Osteoblast (primary cell): ENCODE measurements around the gene HDAC1. TPM values are rescaled to one million over a fixed set of nuclear protein-coding genes. Genes with fewer than 3 reads are reported as not detected.

Experiments used
- DNase-seq: peaks from one replicate; pipeline ENCODE4 v3.0.0; 2011; ENCODE audit warnings: low spot score, mixed read lengths; ENCODE audit not compliant: insufficient read length; ENCODE audit errors: missing footprints
- H2AFZ ChIP-seq: 2 replicates; pipeline ENCODE4 v1.6.0; 2011; ENCODE audit warnings: mild to moderate bottlenecking, low read length
- H3K27ac ChIP-seq: 2 replicates; pipeline ENCODE4 v1.5.1; 2011; ENCODE audit warnings: mild to moderate bottlenecking, low read depth, low read length, moderate library complexity
- H3K27me3 ChIP-seq: 2 replicates; pipeline ENCODE4 v1.6.0; 2012; ENCODE audit warnings: mild to moderate bottlenecking, control low read depth, inconsistent platforms, low read length, moderate library complexity; ENCODE audit not compliant: insufficient read depth
- H3K36me3 ChIP-seq: 2 replicates; pipeline ENCODE4 v1.5.1; 2011; ENCODE audit warnings: mild to moderate bottlenecking, low read length, control low read depth, moderate library complexity; ENCODE audit not compliant: insufficient read depth
- H3K4me1 ChIP-seq: 2 replicates; pipeline ENCODE4 v1.5.1; 2011; ENCODE audit warnings: mild to moderate bottlenecking, low read length, control low read depth, moderate library complexity; ENCODE audit not compliant: insufficient read depth
- H3K4me2 ChIP-seq: 2 replicates; pipeline ENCODE4 v1.6.0; 2011; ENCODE audit warnings: mild to moderate bottlenecking, low read length; ENCODE audit not compliant: insufficient read depth
- H3K4me3 ChIP-seq: fragments of 200-600 bp; sonication (generic); 3 replicates; pipeline ENCODE4 v1.5.1; 2012; ENCODE audit warnings: mild to moderate bottlenecking, low read length, inconsistent platforms; ENCODE audit not compliant: insufficient read depth
- H3K79me2 ChIP-seq: 2 replicates; pipeline ENCODE4 v1.6.0; 2012; ENCODE audit warnings: mild to moderate bottlenecking, low read length, control low read depth, inconsistent platforms; ENCODE audit not compliant: insufficient read depth
- H3K9me3 ChIP-seq: 2 replicates; pipeline ENCODE4 v1.5.1; 2011; ENCODE audit warnings: low read depth, low read length, control low read depth
- H4K20me1 ChIP-seq: 2 replicates; pipeline ENCODE4 v1.6.0; 2012; ENCODE audit warnings: mild to moderate bottlenecking, low read length, control low read depth; ENCODE audit not compliant: insufficient read depth
- total RNA-seq: library from RNA; depleted of rRNA; stranded (reverse); fragments of >200 nt; gene quantifications from 2 replicates; pipeline ENCODE4 v1.2.3, GENCODE V29; 2012
- TF ChIP-seq, protein P1 (sequence below): IDR thresholded peaks from 2 replicates; pipeline ENCODE4 v1.5.1; 2011; ENCODE audit warnings: mild to moderate bottlenecking, low read depth, low read length, moderate library complexity; ENCODE audit errors: extremely low read depth

Gene HDAC1
- 44.5 and 46.6 TPM in 2 replicates for total RNA-seq

DNA sequence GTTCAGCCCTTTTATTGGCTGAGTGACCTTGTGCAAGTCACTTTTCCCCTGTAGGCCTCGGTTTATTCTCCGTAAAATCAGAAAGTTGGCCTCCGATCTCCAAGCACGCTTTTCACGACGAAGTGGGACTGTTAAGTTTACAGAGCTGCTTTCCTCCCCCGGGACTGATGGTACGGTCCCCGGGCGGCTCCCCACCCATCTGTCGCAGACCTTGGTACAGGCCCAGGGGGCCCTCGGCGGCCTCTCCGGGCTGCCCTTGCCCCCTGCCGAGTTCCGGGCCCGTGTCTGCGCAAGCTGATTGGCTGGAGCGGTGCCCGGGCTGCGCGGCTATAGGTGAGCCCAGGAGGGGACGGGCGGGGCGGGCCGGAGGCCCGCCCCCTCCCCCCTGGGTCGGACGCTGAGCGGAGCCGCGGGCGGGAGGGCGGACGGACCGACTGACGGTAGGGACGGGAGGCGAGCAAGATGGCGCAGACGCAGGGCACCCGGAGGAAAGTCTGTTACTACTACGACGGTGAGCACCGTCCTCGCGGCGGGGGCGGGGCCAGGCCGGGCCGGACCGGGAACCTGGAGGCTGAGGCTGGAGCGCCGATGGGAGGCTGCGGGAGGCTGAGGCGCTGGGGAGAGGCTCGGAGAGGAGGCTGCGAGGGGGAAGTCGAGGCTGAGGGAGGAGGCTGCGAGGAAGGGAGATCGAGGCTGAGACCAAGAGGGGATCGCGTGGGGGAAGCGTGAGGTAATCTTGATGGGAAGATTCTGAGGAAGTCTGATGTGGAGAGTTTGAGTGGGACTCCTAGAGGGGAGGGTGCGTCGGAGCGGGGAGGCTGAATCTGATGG is at the start of gene HDAC1:
HDAC1 (plus strand) TSS at position 376 of the 831 bp plus-strand sequence; CDS start at position 463, 87 bp downstream.
- no peaks in the 10 kb centered on the region for H3K9me3 ChIP-seq
- no peaks in the 10 kb centered on the region for H3K27me3 ChIP-seq
- peaks cover 37% of the 10 kb centered on the region for H3K79me2 ChIP-seq
- H3K27ac ChIP-seq = peak within 1 kb of the TSS; percentile 72
- H3K4me1 ChIP-seq = peaks cover 11% of the 10 kb centered on the region
- TF ChIP-seq, protein P1, sequence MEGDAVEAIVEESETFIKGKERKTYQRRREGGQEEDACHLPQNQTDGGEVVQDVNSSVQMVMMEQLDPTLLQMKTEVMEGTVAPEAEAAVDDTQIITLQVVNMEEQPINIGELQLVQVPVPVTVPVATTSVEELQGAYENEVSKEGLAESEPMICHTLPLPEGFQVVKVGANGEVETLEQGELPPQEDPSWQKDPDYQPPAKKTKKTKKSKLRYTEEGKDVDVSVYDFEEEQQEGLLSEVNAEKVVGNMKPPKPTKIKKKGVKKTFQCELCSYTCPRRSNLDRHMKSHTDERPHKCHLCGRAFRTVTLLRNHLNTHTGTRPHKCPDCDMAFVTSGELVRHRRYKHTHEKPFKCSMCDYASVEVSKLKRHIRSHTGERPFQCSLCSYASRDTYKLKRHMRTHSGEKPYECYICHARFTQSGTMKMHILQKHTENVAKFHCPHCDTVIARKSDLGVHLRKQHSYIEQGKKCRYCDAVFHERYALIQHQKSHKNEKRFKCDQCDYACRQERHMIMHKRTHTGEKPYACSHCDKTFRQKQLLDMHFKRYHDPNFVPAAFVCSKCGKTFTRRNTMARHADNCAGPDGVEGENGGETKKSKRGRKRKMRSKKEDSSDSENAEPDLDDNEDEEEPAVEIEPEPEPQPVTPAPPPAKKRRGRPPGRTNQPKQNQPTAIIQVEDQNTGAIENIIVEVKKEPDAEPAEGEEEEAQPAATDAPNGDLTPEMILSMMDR = no peak
- peaks cover 9% of the 10 kb centered on the region for H4K20me1 ChIP-seq
- peak; percentile 97 for DNase-seq
- peak within 1 kb of the TSS; percentile 98 for H3K4me3 ChIP-seq
- peak within 1 kb of the TSS; percentile 92 for H3K4me2 ChIP-seq
- H3K36me3 ChIP-seq = no peaks in the 10 kb centered on the region
- peak within 1 kb of the TSS; percentile 99 for H2AFZ ChIP-seq

DNA sequence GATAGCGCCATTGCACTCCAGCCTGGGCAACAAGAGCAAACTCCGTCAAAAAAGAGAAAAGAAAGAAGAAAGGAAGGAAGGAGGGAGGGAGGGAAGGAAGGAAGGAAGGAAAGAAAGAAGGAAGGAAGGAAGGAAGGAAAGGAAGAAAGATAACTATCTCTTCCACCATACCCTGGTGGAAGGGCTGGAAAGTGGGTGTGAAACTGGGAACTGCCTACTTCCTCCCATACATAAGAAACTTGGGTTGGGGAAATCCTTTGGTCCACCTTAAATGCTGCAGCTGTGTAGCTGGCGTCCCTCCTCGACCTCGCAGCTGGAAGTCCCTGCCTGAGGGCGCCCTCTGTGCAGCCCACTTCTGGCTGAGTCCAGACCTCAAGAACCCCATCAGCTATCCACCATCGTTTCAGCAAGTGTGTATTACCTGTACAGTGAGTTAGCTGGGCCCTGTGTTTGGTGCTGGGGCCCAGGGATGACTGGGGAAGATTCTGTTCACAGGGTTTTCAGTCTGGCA is 49.5 kb upstream of the HDAC1 start:
- Histone ChIP-seq H3K27me3 (no peaks in the 10 kb centered on the region), H3K4me3 (no peak overlapping the region), H3K36me3 (no peaks in the 10 kb centered on the region), H3K27ac (no peak overlapping the region), H3K79me2 (no peaks in the 10 kb centered on the region), H3K9me3 (no peaks in the 10 kb centered on the region), H2AFZ (peak overlapping the region; percentile 42), H4K20me1 (no peaks in the 10 kb centered on the region), H3K4me2 (no peak overlapping the region), H3K4me1 (peaks cover 16% of the 10 kb centered on the region)
- TF ChIP-seq, protein P1 = no peak
- peak; percentile 68 for DNase-seq

DNA sequence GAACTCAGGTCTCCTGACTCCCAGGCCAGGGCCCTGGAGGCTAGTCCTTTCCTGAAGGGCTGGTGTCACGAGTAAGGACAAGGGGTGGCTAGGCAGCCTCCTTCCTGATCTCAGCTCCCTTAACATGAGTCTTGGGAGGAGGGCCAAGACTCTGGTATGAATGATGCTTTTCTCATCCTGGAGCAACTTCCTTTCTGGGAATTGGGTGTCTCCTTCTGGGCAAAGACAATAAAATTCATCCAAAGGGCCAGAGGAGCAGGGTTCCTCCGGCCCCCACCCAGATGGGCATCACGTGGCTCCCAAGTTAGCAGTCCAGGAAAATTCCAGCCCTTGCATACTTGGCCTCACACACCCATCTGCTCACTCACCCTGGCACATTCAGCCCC is 45.0 kb upstream of the HDAC1 start, which contains the start of gene FAM167B:
FAM167B (plus strand) TSS at position 335 of the 386 bp plus-strand sequence. CDS start 200 bp downstream, outside the sequence.
- no peak within 1 kb of the TSS for H3K4me3 ChIP-seq
- peak within 1 kb of the TSS; percentile 36 for H2AFZ ChIP-seq
- no peaks in the 10 kb centered on the region for H3K79me2 ChIP-seq
- H3K27ac ChIP-seq = peak within 1 kb of the TSS; percentile 65
- TF ChIP-seq, protein P1 = no peak
- peaks cover 18% of the 10 kb centered on the region for H3K4me1 ChIP-seq
- H3K27me3 ChIP-seq = no peaks in the 10 kb centered on the region
- no peaks in the 10 kb centered on the region for H3K9me3 ChIP-seq
- no peaks in the 10 kb centered on the region for H4K20me1 ChIP-seq
- no peaks in the 10 kb centered on the region for H3K36me3 ChIP-seq
- no peak within 1 kb of the TSS for H3K4me2 ChIP-seq
- DNase-seq = peak; percentile 97

DNA sequence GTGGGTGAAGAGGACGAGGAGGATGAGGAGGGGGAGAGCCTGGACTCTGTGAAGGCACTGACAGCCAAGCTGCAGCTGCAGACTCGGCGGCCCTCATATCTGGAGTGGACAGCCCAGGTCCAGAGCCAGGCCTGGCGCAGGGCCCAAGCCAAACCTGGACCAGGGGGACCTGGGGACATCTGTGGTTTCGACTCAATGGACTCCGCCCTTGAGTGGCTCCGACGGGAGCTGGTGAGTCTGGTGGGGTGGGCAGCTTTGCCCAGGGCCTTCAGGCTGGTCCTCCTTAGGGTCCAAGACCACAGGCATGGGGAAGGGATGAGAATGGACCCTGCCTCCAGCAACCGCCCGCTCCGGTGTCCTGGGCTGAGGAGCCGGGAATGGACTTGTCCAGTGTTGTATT is 44.4 kb upstream of the HDAC1 start:
- no peaks in the 10 kb centered on the region for H3K79me2 ChIP-seq
- TF ChIP-seq, protein P1 = no peak
- peak overlapping the region; percentile 65 for H3K27ac ChIP-seq
- H3K4me2 ChIP-seq = no peak overlapping the region
- peak overlapping the region; percentile 36 for H2AFZ ChIP-seq
- H3K4me1 ChIP-seq = peaks cover 18% of the 10 kb centered on the region
- no peak for DNase-seq
- H3K27me3 ChIP-seq = peaks cover under 1% of the 10 kb centered on the region
- H3K4me3 ChIP-seq = no peak overlapping the region
- H3K9me3 ChIP-seq = no peaks in the 10 kb centered on the region
- no peaks in the 10 kb centered on the region for H3K36me3 ChIP-seq
- no peaks in the 10 kb centered on the region for H4K20me1 ChIP-seq
